NCI-H2227 (cell line): ENCODE results near the gene ADGRG4.

Experiments
- DNase-seq: peaks from one replicate; lab custom pipeline; 2025; ENCODE audit not compliant: unreplicated experiment; lab: John Stamatoyannopoulos, UW

The ADGRG4 gene

DNA sequence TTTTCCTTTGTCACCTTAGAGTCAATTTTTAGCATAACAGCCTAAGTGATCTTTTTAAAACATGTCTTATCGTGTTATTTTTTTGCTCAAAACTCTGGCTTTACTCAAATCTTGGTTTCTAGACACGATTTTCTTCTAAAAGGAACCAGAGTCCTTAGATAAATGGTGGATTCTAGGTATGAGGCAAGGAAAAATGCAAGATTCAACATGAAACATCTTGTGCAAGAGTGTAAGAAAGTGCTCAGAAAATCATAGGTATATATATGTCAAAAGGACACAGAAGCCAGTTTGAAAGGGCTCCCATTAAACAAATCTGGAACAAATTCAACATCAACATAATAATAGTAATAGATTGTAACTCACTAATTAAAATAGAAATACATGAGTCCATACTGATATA is 8.1 kb upstream of the ADGRG4 start:
- no peak for DNase-seq

- no peak for DNase-seq
Measured at GRCh38 chrX:136295380-136295779, 5.4 kb upstream of the ADGRG4 start.

GRCh38 chrX:136303041-136303440 is 2.3 kb downstream of the ADGRG4 start:
- no peak for DNase-seq

- no peak for DNase-seq
Measured at GRCh38 chrX:136304493-136304892, 3.7 kb downstream of the ADGRG4 start.

DNA sequence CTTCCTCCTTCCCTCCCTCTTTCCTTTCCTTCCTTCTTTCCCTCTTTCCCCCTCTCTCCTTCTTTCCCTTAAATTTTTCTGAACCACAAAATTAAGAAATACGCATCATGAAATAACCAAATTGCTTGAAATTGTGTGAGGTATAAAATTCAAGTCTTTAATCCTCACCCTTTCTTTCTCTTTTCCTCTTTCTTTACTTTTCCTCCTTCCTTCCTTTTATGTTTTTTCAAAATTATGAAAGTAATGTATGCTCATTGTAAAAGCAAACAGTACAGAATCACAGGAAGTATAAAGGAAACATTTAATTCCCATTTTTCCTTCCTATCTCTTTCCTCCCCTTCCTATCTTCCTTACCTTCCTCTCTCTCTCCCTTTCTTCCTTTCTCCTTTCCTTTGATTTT is 5.4 kb downstream of the ADGRG4 start:
- no peak for DNase-seq

DNA sequence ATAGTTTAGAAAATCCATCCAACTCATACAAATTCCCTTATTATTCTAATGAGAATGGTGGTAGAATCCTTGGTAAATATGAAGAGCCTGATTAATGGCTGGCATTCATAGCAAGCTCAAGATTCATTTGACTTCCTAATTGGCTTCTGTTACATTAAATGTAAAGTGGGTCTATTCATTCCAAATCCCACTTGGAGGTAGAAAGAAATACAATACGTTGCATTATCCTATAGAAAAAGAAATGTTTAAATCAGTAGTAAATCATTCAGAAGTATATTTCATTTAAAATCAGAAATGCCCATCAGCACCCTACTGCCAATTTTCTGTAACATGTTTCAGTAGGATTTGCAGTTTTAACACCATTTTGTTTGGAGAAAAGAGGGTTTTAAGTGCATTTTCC is 6.7 kb downstream of the ADGRG4 start:
- DNase-seq: no peak

- DNase-seq: peak; percentile 23
Measured at GRCh38 chrX:136310411-136310810, 9.6 kb downstream of the ADGRG4 start.

DNA sequence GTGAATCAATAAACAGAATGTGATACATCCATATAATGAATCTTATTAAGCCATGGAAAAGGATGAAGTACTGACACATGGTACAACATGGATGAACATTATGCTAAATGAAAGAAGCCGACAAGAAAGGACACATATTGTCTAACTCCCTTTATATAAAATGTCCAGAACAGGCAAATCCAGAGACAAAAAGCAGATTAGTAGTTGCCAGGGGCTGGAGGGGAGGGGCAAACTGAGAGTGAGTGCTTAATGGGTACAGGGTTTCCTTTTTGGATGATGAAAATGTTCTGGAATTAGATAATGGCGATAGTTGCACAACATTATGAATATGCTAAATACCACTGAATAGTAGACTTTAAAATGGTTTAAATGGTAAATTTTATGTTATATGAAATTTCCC is 17.4 kb downstream of the ADGRG4 start:
- DNase-seq: no peak

DNA sequence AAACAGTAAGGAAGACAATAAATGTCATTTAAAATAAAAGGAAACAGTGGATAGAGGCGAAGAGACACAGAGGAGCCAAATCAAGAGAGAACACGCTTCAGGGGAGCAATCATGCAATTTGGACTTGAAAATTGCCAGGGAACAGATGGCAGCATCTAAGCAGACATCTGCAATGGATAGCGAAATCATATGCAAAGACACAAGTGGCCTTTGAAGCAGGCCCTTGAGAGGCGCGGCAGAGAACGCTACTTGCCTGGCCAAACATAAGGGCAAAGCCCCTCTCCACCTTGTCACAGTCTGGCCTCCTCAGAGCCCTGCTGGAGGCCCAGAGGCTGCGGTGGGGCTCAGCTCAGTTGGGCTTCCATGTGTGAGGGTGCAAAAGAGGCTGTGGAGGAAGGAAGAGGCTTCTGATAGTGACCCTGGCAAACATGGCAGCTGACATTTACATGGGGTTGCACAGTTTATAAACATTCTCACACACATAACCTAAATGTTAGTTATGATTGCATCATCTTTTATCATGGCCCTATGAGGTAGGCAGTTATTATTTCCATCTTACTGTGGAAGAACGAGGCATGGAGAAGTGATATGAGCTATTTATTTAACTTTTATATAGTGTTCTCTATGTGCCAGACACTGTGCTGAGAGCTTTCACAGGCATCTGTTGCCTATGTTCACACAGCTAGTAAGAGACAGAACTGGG is 18.3 kb downstream of the ADGRG4 start:
- peak; percentile 81 for DNase-seq

GRCh38 chrX:136319600-136319999 is 18.8 kb downstream of the ADGRG4 start:
- no peak for DNase-seq

DNA sequence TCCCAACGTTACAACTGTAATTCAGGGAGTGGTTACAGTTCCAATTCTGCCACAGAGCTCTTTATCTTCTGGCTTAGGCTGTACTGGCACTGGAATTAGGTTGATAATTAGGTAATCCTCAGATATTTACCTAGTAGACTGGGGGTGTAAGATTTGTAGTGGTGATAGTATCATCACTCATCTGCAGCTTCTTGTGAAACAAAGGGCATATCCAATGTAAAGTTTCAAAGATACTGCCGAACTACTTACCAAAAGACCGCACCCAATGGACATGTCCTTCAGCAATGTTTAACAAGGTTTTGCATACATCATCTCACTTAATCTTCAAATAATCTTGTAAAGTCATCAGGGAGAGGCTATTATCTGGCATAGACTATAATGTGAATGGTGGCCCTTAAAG is 20.8 kb downstream of the ADGRG4 start:
- DNase-seq: no peak

DNA sequence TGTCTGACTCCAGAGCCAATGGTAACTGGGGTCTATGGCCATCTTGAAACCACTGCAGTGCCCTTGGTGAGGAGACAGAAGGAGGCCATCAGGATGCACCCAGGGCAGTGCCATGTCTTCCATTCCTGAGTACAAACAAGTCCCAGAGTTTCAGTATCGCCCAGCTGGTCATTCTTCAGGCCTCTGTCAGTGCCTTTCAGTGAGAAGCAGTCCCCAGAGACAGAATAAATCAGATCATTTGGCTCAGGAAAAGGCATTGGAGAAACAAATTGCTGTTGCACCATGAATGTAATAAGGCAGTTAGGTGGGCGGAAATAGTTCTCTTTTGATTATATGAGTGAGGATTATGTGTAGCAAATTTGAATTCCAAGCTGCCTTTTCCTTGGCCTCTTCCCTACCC is 21.3 kb downstream of the ADGRG4 start:
- DNase-seq: no peak

DNA sequence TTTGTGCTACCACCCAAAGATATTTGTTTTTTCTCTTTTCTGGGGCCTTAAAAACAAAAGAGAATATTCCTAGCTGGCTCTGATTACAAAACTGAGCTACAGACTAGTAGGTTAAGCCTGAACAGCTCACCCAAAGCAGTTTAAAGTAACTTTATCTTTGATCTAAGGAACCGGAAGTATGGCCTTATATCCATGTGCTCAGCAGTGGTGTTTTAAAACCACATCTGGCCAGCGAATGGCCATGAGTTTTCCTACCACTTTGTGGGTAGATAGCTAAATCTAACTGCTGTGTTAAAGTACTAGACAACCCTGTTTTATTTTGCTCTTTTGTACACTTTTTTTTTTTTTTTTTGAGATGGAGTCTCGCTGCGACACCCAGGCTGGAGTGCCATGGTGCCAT is 24.6 kb downstream of the ADGRG4 start:
- DNase-seq: no peak

GRCh38 chrX:136328933-136329332 is 28.2 kb downstream of the ADGRG4 start:
- DNase-seq: no peak

DNA sequence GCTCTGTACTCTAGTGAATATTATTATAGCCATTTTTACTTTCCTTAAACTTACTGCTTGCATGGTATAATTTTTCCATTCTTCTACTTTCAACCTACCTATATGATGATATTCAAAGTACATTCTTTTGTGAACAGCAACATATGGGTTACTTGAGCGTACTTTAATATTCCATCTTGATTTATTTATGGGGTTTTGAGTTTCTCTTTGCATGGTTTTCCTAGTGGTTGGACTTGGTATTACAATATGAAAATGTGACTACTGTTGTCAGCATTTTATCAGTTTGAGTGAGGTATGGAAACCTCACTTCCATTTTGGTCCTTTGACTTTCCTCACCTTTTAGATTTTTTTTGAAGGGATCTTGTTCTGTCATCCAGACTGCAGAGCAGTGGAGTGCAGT is 35.9 kb downstream of the ADGRG4 start:
- DNase-seq: no peak

DNA sequence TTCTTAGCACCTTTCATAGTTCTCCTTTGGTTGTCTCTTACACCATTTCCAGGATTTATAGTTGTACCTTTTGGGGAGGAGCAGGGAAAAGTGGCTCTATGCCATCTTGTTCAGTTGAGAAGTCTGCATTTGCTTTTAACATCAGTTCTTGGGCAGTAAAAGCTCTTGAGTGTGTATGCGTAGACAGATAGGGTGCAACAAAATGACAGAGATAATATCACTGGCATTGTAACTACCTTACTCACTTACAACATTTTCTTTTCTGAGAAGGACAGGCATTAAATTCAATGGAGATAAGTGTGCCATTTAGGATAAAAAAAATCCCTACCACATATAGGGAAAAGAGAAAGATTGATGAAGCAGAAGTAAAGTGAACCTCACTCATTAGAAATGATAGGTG is 38.9 kb downstream of the ADGRG4 start:
- no peak for DNase-seq

- DNase-seq: no peak
Measured at GRCh38 chrX:136344320-136344719, 43.6 kb downstream of the ADGRG4 start.

- no peak for DNase-seq
Measured at GRCh38 chrX:136346506-136346905, 45.7 kb downstream of the ADGRG4 start.

DNA sequence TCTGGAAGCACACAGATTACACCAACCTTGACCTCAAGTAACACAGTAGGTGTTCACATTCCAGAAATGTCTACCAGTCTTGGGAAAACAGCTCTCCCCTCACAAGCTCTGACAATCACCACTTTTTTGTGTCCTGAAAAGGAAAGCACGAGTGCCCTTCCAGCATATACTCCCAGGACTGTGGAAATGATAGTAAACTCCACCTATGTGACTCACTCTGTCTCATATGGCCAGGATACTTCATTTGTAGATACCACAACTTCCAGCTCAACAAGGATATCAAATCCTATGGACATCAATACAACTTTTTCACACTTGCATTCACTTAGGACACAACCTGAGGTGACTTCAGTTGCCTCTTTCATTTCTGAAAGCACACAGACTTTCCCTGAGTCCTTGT is 46.9 kb downstream of the ADGRG4 start:
- DNase-seq: no peak

DNA sequence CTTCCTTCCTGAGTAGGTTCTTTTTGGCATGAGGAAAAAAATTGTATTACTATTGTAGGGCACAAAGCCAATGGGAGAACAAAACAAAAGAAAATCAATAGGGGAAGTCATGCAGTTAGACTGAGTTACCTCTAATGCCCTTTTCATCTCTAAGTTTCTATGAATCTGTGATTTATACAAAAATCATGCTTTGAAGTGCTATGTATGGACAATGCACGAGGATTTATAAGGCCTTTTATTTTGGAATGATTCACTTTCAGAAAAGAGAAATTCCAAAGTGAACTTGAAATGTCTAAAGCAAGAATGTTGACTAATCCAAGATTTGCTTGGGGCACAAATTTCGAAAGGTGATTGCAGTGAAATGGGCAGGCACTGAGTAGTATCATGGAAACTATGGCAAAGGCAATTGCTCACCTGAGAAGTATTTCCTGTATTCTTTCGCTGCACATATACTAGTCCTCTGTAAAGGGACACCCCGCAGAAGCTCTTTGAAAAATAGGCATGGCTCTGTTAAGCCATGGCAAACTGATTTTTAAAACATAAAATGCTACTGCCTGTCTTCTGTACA is 52.8 kb downstream of the ADGRG4 start:
- no peak for DNase-seq

DNA sequence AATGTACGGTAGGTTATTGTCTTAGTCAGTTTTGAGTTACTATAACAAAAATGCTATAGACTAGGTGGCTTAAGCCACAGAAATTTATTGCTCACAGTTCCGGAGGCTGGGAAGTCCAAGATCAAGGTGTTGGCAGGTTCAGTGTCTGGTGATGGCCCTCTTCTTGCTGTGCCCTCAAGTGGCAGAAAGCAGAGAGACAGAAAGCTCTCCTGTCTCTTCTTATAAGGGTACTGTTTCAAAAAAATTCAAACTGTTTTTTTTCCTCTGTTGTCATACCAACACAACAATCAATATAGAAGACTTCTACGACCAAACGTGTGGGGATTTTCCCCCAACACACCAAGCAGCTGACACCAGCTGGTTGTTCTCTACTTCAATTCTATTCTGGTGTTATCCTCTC is 53.4 kb downstream of the ADGRG4 start:
- no peak for DNase-seq

- no peak for DNase-seq
Measured at GRCh38 chrX:136369377-136369776, 68.6 kb downstream of the ADGRG4 start.

GRCh38 chrX:136376713-136377112 is 76.0 kb downstream of the ADGRG4 start:
- no peak for DNase-seq
